Spleen (tissue), 11 donors: ENCODE measurements around the gene TMPRSS11D. TPM values are rescaled to one million over a fixed set of nuclear protein-coding genes. Genes with fewer than 3 reads are reported as not detected.
A peak's percentile ranks its signal among the peaks of the same experiment; 100 is the strongest.

Source experiments
- DNase-seq: peaks from one replicate; pipeline ENCODE4 v3.0.0-alpha.2; 2020
- H3K27ac ChIP-seq, 8 donors: fragments of 200-600 bp; sonication (generic) in 7 of 8; 1 replicate in 4 of 8; 2 replicates in 4 of 8; pipeline versions ENCODE4 v1.5.0 to v1.8.0; 2016 to 2021; ENCODE audit warnings: inconsistent platforms in 4 of 8, mild to moderate bottlenecking in 4 of 8, moderate library complexity in 1 of 8
- H3K27me3 ChIP-seq, 7 donors: fragments of 200-600 bp; sonication (generic) in 6 of 7; replicated peaks in 1 of 7; 1 replicate in 4 of 7; 2 replicates in 3 of 7; pipeline versions ENCODE4 v1.5.0 to v1.8.0; 2016 to 2021; ENCODE audit warnings: inconsistent platforms in 3 of 7, mild to moderate bottlenecking in 1 of 7
- H3K36me3 ChIP-seq, 6 donors: fragments of 200-600 bp; sonication (generic) in 5 of 6; 1 replicate in 4 of 6; 2 replicates in 2 of 6; pipeline versions ENCODE4 v1.5.0 to v1.8.0; 2016 to 2021; ENCODE audit warnings: inconsistent platforms in 2 of 6
- H3K4me1 ChIP-seq, 6 donors: fragments of 200-600 bp; sonication (generic) in 5 of 6; 1 replicate in 3 of 6; 2 replicates in 3 of 6; pipeline versions ENCODE4 v1.5.0 to v1.8.0; 2016 to 2021; ENCODE audit warnings: inconsistent platforms in 3 of 6
- H3K4me3 ChIP-seq, 8 donors: fragments of 200-600 bp; sonication (generic) in 7 of 8; 1 replicate in 4 of 8; 2 replicates in 4 of 8; pipeline versions ENCODE4 v1.5.0 to v1.8.0; 2016 to 2021; ENCODE audit warnings: inconsistent platforms in 4 of 8, mild to moderate bottlenecking in 4 of 8, moderate library complexity in 2 of 8
- H3K9me3 ChIP-seq, 8 donors: fragments of 200-600 bp; sonication (generic) in 7 of 8; 1 replicate in 4 of 8; 2 replicates in 4 of 8; pipeline versions ENCODE4 v1.5.0 to v1.8.0; 2016 to 2021; ENCODE audit warnings: inconsistent platforms in 4 of 8
- CTCF ChIP-seq, 11 experiments: fragments of 200-600 bp in 7 of 11; fragments of 450-650 bp in 4 of 11; sonication (generic) in 4 of 11; IDR thresholded peaks in 8 of 11; conservative IDR thresholded peaks in 3 of 11; 1 replicate in 7 of 11; 2 replicates in 4 of 11; pipeline versions ENCODE4 v1.4.0 to v1.8.0; 2016 to 2021; ENCODE audit warnings: antibody characterized with exemption in 11 of 11, inconsistent platforms in 4 of 11, mild to moderate bottlenecking in 1 of 11
- POLR2A ChIP-seq, 3 donors: fragments of 450-650 bp; IDR thresholded peaks; one replicate each; pipeline ENCODE4 v1.5.1; 2017; ENCODE audit warnings: antibody characterized with exemption in 3 of 3, mild to moderate bottlenecking in 1 of 3
- POLR2AphosphoS5 ChIP-seq, 3 donors: sonication (generic); formaldehyde crosslinking; IDR thresholded peaks; one replicate each; pipeline ENCODE4 v1.5.1; 2017; ENCODE audit warnings: antibody characterized with exemption in 3 of 3
- WGBS, 5 donors: extraction: QIAGEN DNeasy Blood & Tissue Kit in 3 of 5; methylation state at CpG; one replicate each; pipeline versions ENCODE4 v1.1.5 to v1.1.7; 2013 to 2018; 5-methylcytosine and 5-hydroxymethylcytosine counted together
- intact Hi-C: fragments of 100-400 bp; cut with DNase I; formaldehyde crosslinking; loops from one replicate; pipeline ENCODE4 v1.15.0; 2023; ENCODE audit warnings: low total_unique reads
- polyA plus RNA-seq, 3 donors: library from polyadenylated mRNA; stranded (reverse); fragments of 200-250 nt; gene quantifications; one replicate each; pipeline ENCODE4 v1.2.1, GENCODE V29; 2013
- total RNA-seq, 7 donors: library from RNA; depleted of rRNA in 3 of 7; stranded (reverse); fragments of >200 nt in 3 of 7; fragmentation: NEBNext Ultra II Directional in 4 of 7; extraction: Animal tissue kit (Norgen Biotek cat#: 25700) in 4 of 7; gene quantifications; one replicate each; pipeline versions ENCODE4 v1.1.0 to v1.2.1, GENCODE V29; 2016 to 2021
- donor health status: healthy with polysubstance abuse.
- donor health status: DM: no; HTN: no; CAD: no; lungs with moderate emphysema.
- donor health status: DM: no; HTN: no; CAD: no.
- donor health status: Bipolar disorder and iron deficiency.
- donor health status: healthy.
- donor health status: DM: no; HTN: no; CAD: no.
- donor health status: DM: yes; HTN: yes; CAD: no.

The TMPRSS11D gene
- total and polyA plus RNA-seq, 10 donors = 0.02 to 0.06 TPM; not detected in 8

GRCh38 chr4:67911141-67911540, 27.3 kb upstream of the TMPRSS11D start:
- peaks cover 0 to 4% (median 0%) of the 10 kb centered on the region in 8 donors for H3K9me3 ChIP-seq
- H3K27ac ChIP-seq = no peak overlapping the region
- no peaks in the 10 kb centered on the region for H3K4me1 ChIP-seq
- WGBS, 5 donors = 57 to 88% (median 86%) methylated on average over 4 of the region's 4 CpGs
- DNase-seq = no peak
- no peaks in the 10 kb centered on the region for H3K27me3 ChIP-seq
- H3K4me3 ChIP-seq = no peak overlapping the region
- H3K36me3 ChIP-seq = no peaks in the 10 kb centered on the region
- TF ChIP-seq POLR2AphosphoS5 (IDR thresholded peaks at IDR 0.05) = no peak
- no peak for TF ChIP-seq POLR2A (IDR thresholded peaks at IDR 0.05)
- no peak for TF ChIP-seq CTCF (IDR thresholded peaks at IDR 0.05 in 8 of 11, conservative IDR thresholded peaks at IDR 0.05 in 3 of 11)
- intact Hi-C loops = no loop called here

DNA sequence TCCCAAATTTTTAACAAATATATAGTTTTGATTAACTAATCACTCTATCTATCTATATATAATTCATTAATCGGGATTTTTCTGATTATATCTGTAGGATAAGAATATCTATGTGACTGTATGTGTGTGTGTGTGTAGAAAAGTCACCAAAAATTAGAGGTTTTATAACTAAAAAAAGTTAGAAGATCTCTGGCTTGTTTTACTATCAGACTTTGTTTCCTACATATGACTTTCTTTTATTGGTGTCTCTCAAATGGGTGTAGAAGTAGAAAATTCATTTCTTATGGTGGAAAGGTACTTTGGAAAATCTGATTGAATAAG, 26.7 kb upstream of the TMPRSS11D start:
- intact Hi-C loops = no loop called here
- Histone ChIP-seq H3K4me1 (no peaks in the 10 kb centered on the region), H3K27ac (no peak overlapping the region), H3K27me3 (no peaks in the 10 kb centered on the region), H3K4me3 (no peak overlapping the region), H3K36me3 (no peaks in the 10 kb centered on the region), H3K9me3 (peaks cover 0 to 9% (median 0%) of the 10 kb centered on the region in 8 donors)
- DNase-seq = no peak
- TF ChIP-seq POLR2AphosphoS5 (IDR thresholded peaks at IDR 0.05) (no peak), CTCF (IDR thresholded peaks at IDR 0.05 in 8 of 11, conservative IDR thresholded peaks at IDR 0.05 in 3 of 11) (peak in 1 of 11 experiments; percentile 2), POLR2A (IDR thresholded peaks at IDR 0.05) (no peak)
- 2 to 14% (median 4%) methylated on average over 1 of the region's 1 CpG for WGBS, 5 donors

GRCh38 chr4:67909905-67910584, 26.2 kb upstream of the TMPRSS11D start:
- Histone ChIP-seq H3K4me3 (no peak overlapping the region), H3K27me3 (no peaks in the 10 kb centered on the region), H3K27ac (no peak overlapping the region), H3K9me3 (peaks cover 0 to 10% (median 0%) of the 10 kb centered on the region in 8 donors), H3K36me3 (no peaks in the 10 kb centered on the region), H3K4me1 (no peaks in the 10 kb centered on the region)
- no peak for DNase-seq
- WGBS, 5 donors = 35 to 55% (median 43%) methylated on average over 6 of the region's 6 CpGs
- TF ChIP-seq POLR2A (IDR thresholded peaks at IDR 0.05) = no peak
- TF ChIP-seq CTCF (IDR thresholded peaks at IDR 0.05 in 8 of 11, conservative IDR thresholded peaks at IDR 0.05 in 3 of 11) = peak in 10 of 11 experiments; percentile 29 to 66 (median 61)
- no peak for TF ChIP-seq POLR2AphosphoS5 (IDR thresholded peaks at IDR 0.05)
- intact Hi-C loops = no loop called here

GRCh38 chr4:67907650-67908049, 23.8 kb upstream of the TMPRSS11D start:
- TF ChIP-seq CTCF (IDR thresholded peaks at IDR 0.05 in 8 of 11, conservative IDR thresholded peaks at IDR 0.05 in 3 of 11) (no peak), POLR2AphosphoS5 (IDR thresholded peaks at IDR 0.05) (no peak), POLR2A (IDR thresholded peaks at IDR 0.05) (no peak)
- intact Hi-C loops = no loop called here
- DNase-seq = peak; percentile 34
- H3K9me3 ChIP-seq = peaks cover 0 to 10% (median under 1%) of the 10 kb centered on the region in 8 donors
- no peak overlapping the region for H3K27ac ChIP-seq
- H3K4me3 ChIP-seq = no peak overlapping the region
- WGBS, 5 donors = 91 to 100% (median 97%) methylated on average over 4 of the region's 4 CpGs
- no peaks in the 10 kb centered on the region for H3K36me3 ChIP-seq
- no peaks in the 10 kb centered on the region for H3K4me1 ChIP-seq
- no peaks in the 10 kb centered on the region for H3K27me3 ChIP-seq
